Lung (tissue), 12 donors: ENCODE measurements around the gene CSNK2A1. TPM values are rescaled to one million over a fixed set of nuclear protein-coding genes. Genes with fewer than 3 reads are reported as not detected.

ENCODE experiments used
- ATAC-seq: fragments of 200-7000 bp; cut with Tn5 transposase; one replicate; pipeline ENCODE4 v1.9.1; 2020; ENCODE audit warnings: moderate number of reproducible peaks; ENCODE audit not compliant: insufficient read depth, low FRiP score
- DNase-seq, 3 donors: peaks; one replicate each; pipeline ENCODE4 v3.0.0-alpha.2; 2013 to 2017
- H3K27ac ChIP-seq, 2 donors: one replicate each; pipeline ENCODE4 v1.5.1; 2013; ENCODE audit warnings: mild to moderate bottlenecking in 2 of 2, moderate library complexity in 2 of 2, control low read depth in 1 of 2, inconsistent platforms in 1 of 2, low read depth in 1 of 2, low read length in 1 of 2
- H3K27me3 ChIP-seq, 3 donors: one replicate each; pipeline ENCODE4 v1.5.1; 2013; ENCODE audit warnings: low read length in 2 of 3; ENCODE audit not compliant: control insufficient read depth in 3 of 3, insufficient read depth in 3 of 3
- H3K36me3 ChIP-seq, 4 donors: one replicate each; pipeline ENCODE4 v1.5.1; 2013; ENCODE audit warnings: low read length in 4 of 4, mild to moderate bottlenecking in 1 of 4, moderate library complexity in 1 of 4; ENCODE audit not compliant: control insufficient read depth in 4 of 4, insufficient read depth in 4 of 4
- H3K4me1 ChIP-seq, 5 donors: one replicate each; pipeline ENCODE4 v1.5.1; 2013; ENCODE audit warnings: low read length in 5 of 5, mild to moderate bottlenecking in 2 of 5, moderate library complexity in 1 of 5; ENCODE audit not compliant: control insufficient read depth in 5 of 5, insufficient read depth in 5 of 5
- H3K4me3 ChIP-seq: one replicate; pipeline ENCODE4 v1.5.1; 2013; ENCODE audit warnings: mild to moderate bottlenecking, control low read depth, moderate library complexity
- H3K9ac ChIP-seq, 2 donors: one replicate each; pipeline ENCODE4 v1.5.1; 2013; ENCODE audit warnings: low read length in 2 of 2, control low read depth in 1 of 2; ENCODE audit not compliant: insufficient read depth in 1 of 2
- H3K9me3 ChIP-seq, 4 donors: one replicate each; pipeline ENCODE4 v1.5.1; 2013; ENCODE audit warnings: low read length in 3 of 4, mild to moderate bottlenecking in 1 of 4, moderate library complexity in 1 of 4; ENCODE audit not compliant: control insufficient read depth in 4 of 4, insufficient read depth in 3 of 4
- CTCF ChIP-seq: IDR thresholded peaks from 2 replicates; pipeline ENCODE4 v1.5.1; 2012; ENCODE audit warnings: mild to moderate bottlenecking; ENCODE audit errors: control extremely low read depth, extremely low read depth
- WGBS, 2 donors: extraction: QIAGEN DNeasy Blood & Tissue Kit; methylation state at CpG; one replicate each; pipeline ENCODE4 v1.1.7; 2013; 5-methylcytosine and 5-hydroxymethylcytosine counted together
- polyA plus RNA-seq, 2 donors: library from polyadenylated mRNA; stranded (reverse); fragments of 200-250 nt; gene quantifications; one replicate each; pipeline ENCODE4 v1.2.1, GENCODE V29; 2013
- total RNA-seq, 2 donors: library from RNA; depleted of rRNA in 1 of 2; stranded (reverse); fragments of >200 nt in 1 of 2; gene quantifications; one replicate each; pipeline ENCODE4 v1.2.1, GENCODE V29; 2014 to 2021
- donor health status: control.
- donor health status: control.
- donor health status: Bipolar disorder and iron deficiency.
- donor health status: healthy.
- donor health status: DM: yes; HTN: yes; CAD: no.

CSNK2A1 gene
- total and polyA plus RNA-seq, 4 donors, result 20.5 to 186 (median 60.7) TPM

- DNase-seq, result no peak
- Histone ChIP-seq H3K9ac (no peak overlapping the region), H3K27ac (no peak overlapping the region), H3K36me3 (peaks cover 10 to 52% (median 39%) of the 10 kb centered on the region in 4 donors), H3K9me3 (no peaks in the 10 kb centered on the region), H3K4me1 (peaks cover 0 to 2% (median 0%) of the 10 kb centered on the region in 5 donors), H3K27me3 (no peaks in the 10 kb centered on the region), H3K4me3 (no peak overlapping the region)
- no peak for TF ChIP-seq CTCF
- no peak for ATAC-seq
- WGBS, 2 donors, result 90 to 93% methylated on average over 11 of the region's 11 CpGs
Observed at GRCh38 chr20:432677-433299, 110.8 kb downstream of the CSNK2A1 start.

GRCh38 chr20:432208-432607 is 111.4 kb downstream of the CSNK2A1 start:
- Histone ChIP-seq H3K4me3 (no peak overlapping the region), H3K9ac (no peak overlapping the region), H3K27me3 (no peaks in the 10 kb centered on the region), H3K36me3 (peaks cover 10 to 55% (median 38%) of the 10 kb centered on the region in 4 donors), H3K27ac (no peak overlapping the region), H3K4me1 (peaks cover 0 to 2% (median 0%) of the 10 kb centered on the region in 5 donors), H3K9me3 (no peaks in the 10 kb centered on the region)
- DNase-seq, result no peak
- TF ChIP-seq CTCF, result no peak
- 92% methylated on average over 13 of the region's 13 CpGs for WGBS, 2 donors
- ATAC-seq, result no peak

- H3K4me3 ChIP-seq, result no peak overlapping the region
- peaks cover 7 to 56% (median 39%) of the 10 kb centered on the region in 4 donors for H3K36me3 ChIP-seq
- WGBS, 2 donors, result 67 to 74% methylated on average over 17 of the region's 17 CpGs
- TF ChIP-seq CTCF, result peak; percentile 50
- H3K9ac ChIP-seq, result no peak overlapping the region
- no peaks in the 10 kb centered on the region for H3K9me3 ChIP-seq
- no peaks in the 10 kb centered on the region for H3K27me3 ChIP-seq
- no peak overlapping the region for H3K27ac ChIP-seq
- peak; percentile 74 to 83 (median 80) for DNase-seq
- H3K4me1 ChIP-seq, result peaks cover 0 to 2% (median 0%) of the 10 kb centered on the region in 5 donors
- ATAC-seq, result peak; percentile 22
Observed at GRCh38 chr20:431012-431904, 112.3 kb downstream of the CSNK2A1 start.
